Measurements from ENCODE around the gene SUN1. TPM values are rescaled to one million over a fixed set of nuclear protein-coding genes. Genes with fewer than 3 reads are reported as not detected.

Gene SUN1, protein sequence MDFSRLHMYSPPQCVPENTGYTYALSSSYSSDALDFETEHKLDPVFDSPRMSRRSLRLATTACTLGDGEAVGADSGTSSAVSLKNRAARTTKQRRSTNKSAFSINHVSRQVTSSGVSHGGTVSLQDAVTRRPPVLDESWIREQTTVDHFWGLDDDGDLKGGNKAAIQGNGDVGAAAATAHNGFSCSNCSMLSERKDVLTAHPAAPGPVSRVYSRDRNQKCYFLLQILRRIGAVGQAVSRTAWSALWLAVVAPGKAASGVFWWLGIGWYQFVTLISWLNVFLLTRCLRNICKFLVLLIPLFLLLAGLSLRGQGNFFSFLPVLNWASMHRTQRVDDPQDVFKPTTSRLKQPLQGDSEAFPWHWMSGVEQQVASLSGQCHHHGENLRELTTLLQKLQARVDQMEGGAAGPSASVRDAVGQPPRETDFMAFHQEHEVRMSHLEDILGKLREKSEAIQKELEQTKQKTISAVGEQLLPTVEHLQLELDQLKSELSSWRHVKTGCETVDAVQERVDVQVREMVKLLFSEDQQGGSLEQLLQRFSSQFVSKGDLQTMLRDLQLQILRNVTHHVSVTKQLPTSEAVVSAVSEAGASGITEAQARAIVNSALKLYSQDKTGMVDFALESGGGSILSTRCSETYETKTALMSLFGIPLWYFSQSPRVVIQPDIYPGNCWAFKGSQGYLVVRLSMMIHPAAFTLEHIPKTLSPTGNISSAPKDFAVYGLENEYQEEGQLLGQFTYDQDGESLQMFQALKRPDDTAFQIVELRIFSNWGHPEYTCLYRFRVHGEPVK
- 70.2 and 73.1 TPM in 2 replicates for total RNA-seq

DNA sequence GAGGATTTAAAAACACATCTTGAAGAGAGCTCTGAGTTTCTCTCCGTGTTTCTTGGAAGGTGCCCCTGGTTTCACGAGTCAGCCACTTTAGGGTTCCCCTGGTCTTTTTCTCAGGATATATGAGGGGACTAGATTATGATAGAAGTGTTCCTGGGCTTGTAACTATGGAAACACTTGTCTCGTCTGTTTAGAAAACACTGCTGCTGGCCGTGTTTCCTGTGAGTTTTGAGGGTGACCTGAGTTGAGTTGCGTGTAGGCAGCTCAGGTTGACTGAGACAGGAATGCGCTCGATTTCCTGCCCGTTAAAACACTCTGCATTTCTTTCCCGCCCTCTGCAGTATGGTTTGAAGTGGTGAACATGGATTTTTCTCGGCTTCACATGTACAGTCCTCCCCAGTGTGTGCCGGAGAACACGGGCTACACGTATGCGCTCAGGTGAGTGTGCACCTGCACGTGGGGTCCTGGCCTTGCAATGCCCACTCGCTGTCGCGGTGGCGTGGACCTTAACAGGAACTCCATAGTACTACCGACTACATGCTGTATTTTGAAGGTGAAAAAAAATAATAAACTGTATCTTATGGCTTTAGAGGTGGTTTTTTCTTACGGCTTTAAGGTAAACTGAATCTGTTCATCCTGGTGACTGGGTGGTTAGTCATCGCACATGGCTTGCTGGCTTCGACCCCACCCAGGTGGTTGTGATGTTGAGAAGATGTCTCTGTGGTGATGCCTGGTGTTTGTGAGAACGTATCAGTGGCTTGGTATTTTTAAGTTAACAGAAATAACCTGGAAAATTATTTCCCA is at the start of gene SUN1:
TSS of gene SUN1 (plus strand) at position 310 of the 801 bp plus-strand sequence. CDS start at position 359, 49 bp downstream.

DNA sequence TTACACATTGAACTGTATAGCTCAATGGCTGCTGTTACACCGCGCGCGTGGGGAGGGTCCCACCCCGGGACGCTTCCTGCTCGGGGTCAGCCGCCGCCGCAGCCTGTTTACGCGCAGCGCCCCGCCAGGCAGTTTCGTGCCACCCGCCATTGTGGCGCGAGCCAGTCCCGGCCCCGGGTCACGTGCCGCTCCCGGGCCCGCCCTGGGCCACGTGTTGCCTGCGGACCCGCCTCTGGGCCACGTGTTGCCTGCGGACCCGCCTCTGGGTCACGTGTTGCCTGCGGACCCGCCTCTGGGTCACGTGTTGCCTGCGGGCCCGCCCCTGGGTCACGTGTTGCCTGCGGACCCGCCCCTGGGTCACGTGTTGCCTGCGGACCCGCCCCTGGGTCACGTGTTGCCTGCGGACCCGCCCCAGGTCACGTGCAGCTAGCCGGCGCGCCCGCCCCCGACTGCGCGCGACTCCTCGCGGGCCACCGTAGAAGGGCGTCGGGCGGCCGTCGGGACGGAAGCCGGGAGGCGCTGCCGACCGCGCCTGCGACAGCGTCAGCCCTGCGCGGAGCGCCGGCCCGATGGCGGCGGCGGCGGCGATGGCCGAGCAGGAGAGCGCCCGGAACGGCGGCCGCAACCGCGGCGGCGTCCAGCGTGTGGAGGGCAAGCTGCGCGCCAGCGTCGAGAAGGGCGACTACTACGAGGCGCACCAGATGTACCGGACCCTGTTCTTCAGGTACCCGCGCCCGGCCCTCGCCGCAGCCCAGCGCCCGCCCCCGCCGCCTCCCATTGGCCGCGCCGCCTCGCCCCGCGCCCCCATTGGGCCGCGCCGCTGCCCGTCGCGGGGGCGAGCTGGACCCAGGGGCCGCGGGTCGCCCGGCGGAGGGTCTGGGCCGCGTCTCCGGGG is 44.0 kb downstream of the SUN1 start, which contains the start of gene GET4:
TSS of gene GET4 (plus strand) at position 478 of the 895 bp plus-strand sequence. CDS start at position 570, 92 bp downstream.

Other genes starting within 250 kb of the SUN1 start
- gene DNAAF5, start 105.8 kb upstream of the SUN1 start, total RNA-seq, result 26.6 and 37.9 TPM in 2 replicates
- gene PRKAR1B, start 105.2 kb upstream of the SUN1 start, total RNA-seq, result 16.0 and 18.2 TPM in 2 replicates
- 12.6 and 21.2 TPM in 2 replicates for gene GET4, start 44.1 kb downstream of the SUN1 start, total RNA-seq
- gene ADAP1, start 122.2 kb downstream of the SUN1 start, total RNA-seq, result 11.4 and 13.9 TPM in 2 replicates
- gene COX19, start 143.1 kb downstream of the SUN1 start, total RNA-seq, result 3.8 and 5.3 TPM in 2 replicates
- gene CYP2W1, start 150.7 kb downstream of the SUN1 start, total RNA-seq, result not detected in 2 replicates
- gene GPR146, start 212.1 kb downstream of the SUN1 start, total RNA-seq, result 6.5 and 10.2 TPM in 2 replicates